ENCODE results near the gene MID1.

The MID1 gene

GRCh38 chrX:10634392-10635161 lies 14.2 kb upstream of the MID1 start:
- TF ChIP-seq, protein P1, sequence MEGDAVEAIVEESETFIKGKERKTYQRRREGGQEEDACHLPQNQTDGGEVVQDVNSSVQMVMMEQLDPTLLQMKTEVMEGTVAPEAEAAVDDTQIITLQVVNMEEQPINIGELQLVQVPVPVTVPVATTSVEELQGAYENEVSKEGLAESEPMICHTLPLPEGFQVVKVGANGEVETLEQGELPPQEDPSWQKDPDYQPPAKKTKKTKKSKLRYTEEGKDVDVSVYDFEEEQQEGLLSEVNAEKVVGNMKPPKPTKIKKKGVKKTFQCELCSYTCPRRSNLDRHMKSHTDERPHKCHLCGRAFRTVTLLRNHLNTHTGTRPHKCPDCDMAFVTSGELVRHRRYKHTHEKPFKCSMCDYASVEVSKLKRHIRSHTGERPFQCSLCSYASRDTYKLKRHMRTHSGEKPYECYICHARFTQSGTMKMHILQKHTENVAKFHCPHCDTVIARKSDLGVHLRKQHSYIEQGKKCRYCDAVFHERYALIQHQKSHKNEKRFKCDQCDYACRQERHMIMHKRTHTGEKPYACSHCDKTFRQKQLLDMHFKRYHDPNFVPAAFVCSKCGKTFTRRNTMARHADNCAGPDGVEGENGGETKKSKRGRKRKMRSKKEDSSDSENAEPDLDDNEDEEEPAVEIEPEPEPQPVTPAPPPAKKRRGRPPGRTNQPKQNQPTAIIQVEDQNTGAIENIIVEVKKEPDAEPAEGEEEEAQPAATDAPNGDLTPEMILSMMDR (IDR thresholded peaks at IDR 0.05; ENCODE audit: insufficient read depth, low read length, poor library complexity, severe bottlenecking) = no peak
- H3K27me3 ChIP-seq (replicated peaks; ENCODE audit: control insufficient read depth, insufficient read depth, low read length) = no peaks in the 10 kb centered on the region; the same call in 1 of the 2 replicates
- DNase-seq (ENCODE audit: extremely low read depth, insufficient read length) = no peak
- no peaks in the 10 kb centered on the region for H3K36me3 ChIP-seq (ENCODE audit: control insufficient read depth, insufficient read depth, low read length)
- H3K4me3 ChIP-seq (replicated peaks; ENCODE audit: low read depth, low read length) = no peak overlapping the region

DNA sequence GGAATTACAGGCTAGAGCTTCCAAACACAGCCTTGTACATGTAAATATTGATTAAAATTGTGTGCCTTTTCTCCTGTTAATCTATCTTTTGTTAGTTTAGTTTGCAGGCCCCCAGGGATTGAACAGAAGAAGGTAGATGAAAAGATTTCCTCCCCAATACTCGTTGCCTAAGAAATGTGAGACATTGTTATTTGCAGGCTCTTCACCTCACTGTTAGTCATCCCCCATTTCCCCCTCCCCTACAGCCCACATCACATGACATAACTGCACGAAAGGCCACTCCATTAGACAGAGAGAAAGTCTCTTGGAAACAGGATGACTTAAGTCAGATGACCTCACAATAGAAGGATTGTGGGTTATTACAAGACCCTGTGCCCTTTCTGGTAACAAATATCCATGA lies 13.3 kb upstream of the MID1 start:
- TF ChIP-seq, protein P1 (IDR thresholded peaks at IDR 0.05; ENCODE audit: insufficient read depth, low read length, poor library complexity, severe bottlenecking) = no peak
- Histone ChIP-seq H3K27me3 (replicated peaks; ENCODE audit: control insufficient read depth, insufficient read depth, low read length) (no peaks in the 10 kb centered on the region; the same call in 1 of the 2 replicates), H3K4me3 (replicated peaks; ENCODE audit: low read depth, low read length) (no peak overlapping the region), H3K36me3 (ENCODE audit: control insufficient read depth, insufficient read depth, low read length) (no peaks in the 10 kb centered on the region)
- DNase-seq (ENCODE audit: extremely low read depth, insufficient read length) = no peak

GRCh38 chrX:10631416-10632145 lies 11.2 kb upstream of the MID1 start:
- TF ChIP-seq, protein P1 (IDR thresholded peaks at IDR 0.05; ENCODE audit: insufficient read depth, low read length, poor library complexity, severe bottlenecking) = no peak
- DNase-seq (ENCODE audit: extremely low read depth, insufficient read length) = no peak
- H3K36me3 ChIP-seq (ENCODE audit: control insufficient read depth, insufficient read depth, low read length) = no peaks in the 10 kb centered on the region
- H3K27me3 ChIP-seq (replicated peaks; ENCODE audit: control insufficient read depth, insufficient read depth, low read length) = no peaks in the 10 kb centered on the region
- no peak overlapping the region for H3K4me3 ChIP-seq (replicated peaks; ENCODE audit: low read depth, low read length)

DNA sequence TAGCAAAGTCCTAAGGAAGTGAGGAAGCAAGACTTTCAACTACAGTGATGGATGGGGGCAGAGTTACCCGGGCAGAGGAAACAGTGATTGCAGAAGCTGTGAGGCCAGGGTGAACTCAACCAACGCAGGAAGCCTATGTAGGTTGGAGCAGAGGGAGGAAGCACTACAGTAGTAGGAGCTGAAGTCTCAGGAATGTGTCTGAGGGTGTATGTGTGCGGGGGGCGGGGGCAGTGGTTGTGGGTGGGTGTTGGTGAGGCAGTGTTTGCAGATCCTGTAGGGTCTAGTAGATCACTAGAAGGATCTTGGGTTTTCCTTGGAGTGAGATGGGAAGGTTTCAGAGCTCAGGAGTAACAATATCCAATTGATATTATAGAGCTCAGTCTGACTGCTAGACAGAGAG lies 9.9 kb upstream of the MID1 start:
- H3K4me3 ChIP-seq (replicated peaks; ENCODE audit: low read depth, low read length) = no peak overlapping the region
- TF ChIP-seq, protein P1 (IDR thresholded peaks at IDR 0.05; ENCODE audit: insufficient read depth, low read length, poor library complexity, severe bottlenecking) = no peak
- H3K36me3 ChIP-seq (ENCODE audit: control insufficient read depth, insufficient read depth, low read length) = no peaks in the 10 kb centered on the region
- no peak for DNase-seq (ENCODE audit: extremely low read depth, insufficient read length)
- H3K27me3 ChIP-seq (replicated peaks; ENCODE audit: control insufficient read depth, insufficient read depth, low read length) = no peaks in the 10 kb centered on the region

GRCh38 chrX:10629905-10630304 lies 9.5 kb upstream of the MID1 start:
- TF ChIP-seq, protein P1 (IDR thresholded peaks at IDR 0.05; ENCODE audit: insufficient read depth, low read length, poor library complexity, severe bottlenecking) = no peak
- Histone ChIP-seq H3K27me3 (replicated peaks; ENCODE audit: control insufficient read depth, insufficient read depth, low read length) (no peaks in the 10 kb centered on the region), H3K36me3 (ENCODE audit: control insufficient read depth, insufficient read depth, low read length) (no peaks in the 10 kb centered on the region), H3K4me3 (replicated peaks; ENCODE audit: low read depth, low read length) (no peak overlapping the region)
- no peak for DNase-seq (ENCODE audit: extremely low read depth, insufficient read length)
